Neural progenitor cell (in vitro differentiated cells): Measurements from ENCODE around the gene GABBR1.

Source experiments
- EZH2 ChIP-seq: fragments of 200-600 bp; sonication (generic); IDR thresholded peaks from 2 replicates; pipeline ENCODE4 v1.6.1; 2017; ENCODE audit warnings: antibody characterized with exemption, mild to moderate bottlenecking, moderate library complexity
- EZH2phosphoT487 ChIP-seq: fragments of 200-600 bp; sonication (generic); IDR thresholded peaks from 2 replicates; pipeline ENCODE4 v1.6.1; 2017; ENCODE audit warnings: antibody characterized with exemption
- TF ChIP-seq, protein P1 (sequence below): fragments of 200-600 bp; sonication (generic); IDR thresholded peaks from 2 replicates; pipeline ENCODE4 v1.5.1; 2017; ENCODE audit warnings: antibody characterized with exemption, mild to moderate bottlenecking

DNA sequence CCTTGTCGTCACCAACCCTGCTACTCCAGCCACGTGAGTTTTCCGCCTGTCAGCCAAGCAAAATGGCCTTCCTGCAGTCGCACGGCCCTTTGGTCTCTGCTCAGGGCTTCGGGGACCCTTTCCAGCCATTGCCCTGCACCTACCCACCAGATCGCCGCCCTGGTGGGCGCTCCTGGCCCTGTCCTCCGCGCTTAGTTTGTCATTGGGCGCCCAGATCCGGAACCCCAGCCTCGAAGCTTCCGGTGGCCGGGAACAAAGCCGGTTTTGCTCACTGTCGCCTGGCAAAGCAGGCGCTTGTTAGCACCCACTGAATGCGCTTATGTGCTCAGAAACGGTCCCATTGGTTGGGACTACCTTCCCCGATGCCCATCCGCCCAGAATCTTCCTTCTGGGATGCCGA lies 47.4 kb upstream of the GABBR1 start:
- TF ChIP-seq, protein P1, sequence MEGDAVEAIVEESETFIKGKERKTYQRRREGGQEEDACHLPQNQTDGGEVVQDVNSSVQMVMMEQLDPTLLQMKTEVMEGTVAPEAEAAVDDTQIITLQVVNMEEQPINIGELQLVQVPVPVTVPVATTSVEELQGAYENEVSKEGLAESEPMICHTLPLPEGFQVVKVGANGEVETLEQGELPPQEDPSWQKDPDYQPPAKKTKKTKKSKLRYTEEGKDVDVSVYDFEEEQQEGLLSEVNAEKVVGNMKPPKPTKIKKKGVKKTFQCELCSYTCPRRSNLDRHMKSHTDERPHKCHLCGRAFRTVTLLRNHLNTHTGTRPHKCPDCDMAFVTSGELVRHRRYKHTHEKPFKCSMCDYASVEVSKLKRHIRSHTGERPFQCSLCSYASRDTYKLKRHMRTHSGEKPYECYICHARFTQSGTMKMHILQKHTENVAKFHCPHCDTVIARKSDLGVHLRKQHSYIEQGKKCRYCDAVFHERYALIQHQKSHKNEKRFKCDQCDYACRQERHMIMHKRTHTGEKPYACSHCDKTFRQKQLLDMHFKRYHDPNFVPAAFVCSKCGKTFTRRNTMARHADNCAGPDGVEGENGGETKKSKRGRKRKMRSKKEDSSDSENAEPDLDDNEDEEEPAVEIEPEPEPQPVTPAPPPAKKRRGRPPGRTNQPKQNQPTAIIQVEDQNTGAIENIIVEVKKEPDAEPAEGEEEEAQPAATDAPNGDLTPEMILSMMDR, result no peak
- no peak for TF ChIP-seq EZH2phosphoT487
- TF ChIP-seq EZH2, result no peak
